Osteocyte (in vitro differentiated cells): Measurements from ENCODE around the gene GDF7. TPM values are rescaled to one million over a fixed set of nuclear protein-coding genes. Genes with fewer than 3 reads are reported as not detected.
A peak's percentile ranks its signal among the peaks of the same experiment; 100 is the strongest.

Experiments
- DNase-seq: peaks from one replicate; pipeline ENCODE4 v3.0.0; 2021; ENCODE audit warnings: mixed read lengths; ENCODE audit not compliant: unreplicated experiment; ENCODE audit errors: extremely low spot score
- H3K27ac Mint-ChIP-seq: one replicate; pipeline ENCODE4 v1.8.0; 2021; ENCODE audit warnings: mild to moderate bottlenecking, mixed read lengths; ENCODE audit not compliant: unreplicated experiment
- H3K27me3 Mint-ChIP-seq: one replicate; pipeline ENCODE4 v1.8.0; 2021; ENCODE audit warnings: mixed read lengths; ENCODE audit not compliant: unreplicated experiment
- H3K36me3 Mint-ChIP-seq: one replicate; pipeline ENCODE4 v1.8.0; 2021; ENCODE audit warnings: mixed read lengths; ENCODE audit not compliant: unreplicated experiment
- H3K4me1 Mint-ChIP-seq: one replicate; pipeline ENCODE4 v1.8.0; 2021; ENCODE audit warnings: mixed read lengths; ENCODE audit not compliant: unreplicated experiment
- H3K4me3 Mint-ChIP-seq: one replicate; pipeline ENCODE4 v1.8.0; 2021; ENCODE audit warnings: mild to moderate bottlenecking, moderate library complexity, mixed read lengths; ENCODE audit not compliant: unreplicated experiment
- H3K9me3 Mint-ChIP-seq: one replicate; pipeline ENCODE4 v1.8.0; 2021; ENCODE audit warnings: mixed read lengths; ENCODE audit not compliant: unreplicated experiment
- CTCF ChIP-seq: fragments of 200-600 bp; sonication (generic); IDR thresholded peaks from 2 replicates; pipeline ENCODE4 v1.5.0; 2021; ENCODE audit warnings: antibody characterized with exemption, mild to moderate bottlenecking, moderate library complexity
- total RNA-seq: library from RNA; stranded (reverse); gene quantifications from 2 replicates; pipeline ENCODE4 v1.2.1, GENCODE V29; 2021

GDF7 gene
- total RNA-seq, 1 donor from 2014 or later: 10.1 TPM

GRCh38 chr2:20722592-20723240 lies 55.8 kb downstream of the GDF7 start:
- peaks cover 41% of the 10 kb centered on the region for H3K9me3 Mint-ChIP-seq

GRCh38 chr2:20723543-20723942 lies 56.6 kb downstream of the GDF7 start:
- no peak for DNase-seq

More at GRCh38 chr2:20722592-20723240, 55.8 kb downstream of the GDF7 start:
- no peak overlapping the region for H3K4me3 Mint-ChIP-seq
- H3K27ac Mint-ChIP-seq: peak overlapping the region; percentile 89
- H3K4me1 Mint-ChIP-seq: peaks cover 47% of the 10 kb centered on the region
- DNase-seq: no peak
- peaks cover 47% of the 10 kb centered on the region for H3K36me3 Mint-ChIP-seq
- H3K27me3 Mint-ChIP-seq: no peaks in the 10 kb centered on the region
- no peak for TF ChIP-seq CTCF

GRCh38 chr2:20724500-20725053 lies 57.6 kb downstream of the GDF7 start:
- H3K36me3 Mint-ChIP-seq: peaks cover 33% of the 10 kb centered on the region
- TF ChIP-seq CTCF: no peak

More at GRCh38 chr2:20723543-20723942, 56.6 kb downstream of the GDF7 start:
- H3K9me3 Mint-ChIP-seq: peaks cover 35% of the 10 kb centered on the region
- peak overlapping the region; percentile 89 for H3K27ac Mint-ChIP-seq
- H3K27me3 Mint-ChIP-seq: no peaks in the 10 kb centered on the region
- H3K4me3 Mint-ChIP-seq: no peak overlapping the region
- TF ChIP-seq CTCF: no peak
- H3K36me3 Mint-ChIP-seq: peaks cover 41% of the 10 kb centered on the region
- peaks cover 52% of the 10 kb centered on the region for H3K4me1 Mint-ChIP-seq

GRCh38 chr2:20725782-20726181 lies 58.8 kb downstream of the GDF7 start:
- Mint-ChIP-seq H3K27me3 (no peaks in the 10 kb centered on the region), H3K27ac (no peak overlapping the region), H3K4me1 (peaks cover 63% of the 10 kb centered on the region), H3K9me3 (peaks cover 16% of the 10 kb centered on the region), H3K4me3 (no peak overlapping the region), H3K36me3 (peaks cover 23% of the 10 kb centered on the region)
- TF ChIP-seq CTCF: no peak
- DNase-seq: no peak

More at GRCh38 chr2:20724500-20725053, 57.6 kb downstream of the GDF7 start:
- Mint-ChIP-seq H3K9me3 (peaks cover 27% of the 10 kb centered on the region), H3K4me1 (peaks cover 56% of the 10 kb centered on the region), H3K27ac (peak overlapping the region; percentile 89), H3K27me3 (no peaks in the 10 kb centered on the region), H3K4me3 (no peak overlapping the region)
- DNase-seq: no peak

GRCh38 chr2:20726913-20727312 lies 60.0 kb downstream of the GDF7 start:
- TF ChIP-seq CTCF: no peak
- H3K4me3 Mint-ChIP-seq: no peak overlapping the region
- peaks cover 61% of the 10 kb centered on the region for H3K4me1 Mint-ChIP-seq
- H3K36me3 Mint-ChIP-seq: peaks cover 13% of the 10 kb centered on the region
- H3K27ac Mint-ChIP-seq: no peak overlapping the region
- peaks cover 12% of the 10 kb centered on the region for H3K9me3 Mint-ChIP-seq
- no peak for DNase-seq
- no peaks in the 10 kb centered on the region for H3K27me3 Mint-ChIP-seq
